Adrenal gland (tissue), 12 donors: ENCODE data around the gene ACOT13. TPM values are rescaled to one million over a fixed set of nuclear protein-coding genes. Genes with fewer than 3 reads are reported as not detected.

Experiments used
- DNase-seq, 7 donors: peaks; one replicate each; pipeline ENCODE4 v3.0.0-alpha.2; 2019 to 2020
- H3K27ac ChIP-seq, 5 donors: fragments of 200-600 bp; sonication (generic) in 4 of 5; 1 replicate in 3 of 5; 2 replicates in 2 of 5; pipeline versions ENCODE4 v1.5.1 to v1.8.0; 2016 to 2020; ENCODE audit warnings: mild to moderate bottlenecking in 1 of 5
- H3K27me3 ChIP-seq: fragments of 200-600 bp; 2 replicates; pipeline ENCODE4 v1.8.0; 2021
- H3K36me3 ChIP-seq, 2 donors: fragments of 200-600 bp; replicated peaks in 1 of 2; 1 replicate in 1 of 2; 2 replicates in 1 of 2; pipeline versions ENCODE4 v1.5.1 to v1.8.0; 2018 to 2022
- H3K4me1 ChIP-seq, 2 donors: fragments of 200-600 bp; replicated peaks in 1 of 2; 1 replicate in 1 of 2; 2 replicates in 1 of 2; pipeline versions ENCODE4 v1.5.1 to v1.8.0; 2018 to 2021
- H3K4me3 ChIP-seq, 4 donors: fragments of 200-600 bp; sonication (generic) in 3 of 4; one replicate each; pipeline ENCODE4 v1.5.1; 2016 to 2018
- H3K9me3 ChIP-seq, 3 donors: fragments of 200-600 bp; sonication (generic) in 1 of 3; replicated peaks in 1 of 3; 1 replicate in 2 of 3; 2 replicates in 1 of 3; pipeline versions ENCODE4 v1.5.1 to v1.8.0; 2016 to 2021
- POLR2A ChIP-seq, 2 donors: fragments of 450-650 bp; IDR thresholded peaks; one replicate each; pipeline ENCODE4 v1.6.1; 2017; ENCODE audit warnings: antibody characterized with exemption in 2 of 2, mild to moderate bottlenecking in 2 of 2, moderate library complexity in 1 of 2
- WGBS, 4 donors: extraction: QIAGEN DNeasy Blood & Tissue Kit in 2 of 4; methylation state at CpG; one replicate each; pipeline versions ENCODE4 v1.1.5 to v1.1.7; 2013 to 2017; 5-methylcytosine and 5-hydroxymethylcytosine counted together
- intact Hi-C, 2 donors: fragments of 100-400 bp; cut with DNase I; formaldehyde crosslinking; loops; one replicate each; pipeline versions ENCODE4 v1.14.1 to v1.15.0; 2022 to 2023
- polyA plus RNA-seq, 3 donors: library from polyadenylated mRNA; stranded (reverse); fragments of 200-250 nt in 2 of 3; fragments of 350-450 nt in 1 of 3; fragmentation: Illumina TruSeq in 1 of 3; extraction: RNeasy Lipid Tissue Mini Kit (QIAGEN cat#74804) in 1 of 3; gene quantifications; one replicate each; pipeline ENCODE4 v1.2.3, GENCODE V29; 2013 to 2014
- total RNA-seq, 9 donors: library from RNA; depleted of rRNA in 4 of 9; stranded (reverse); fragments of >200 nt in 4 of 9; fragments of 120-200 nt in 1 of 9; fragmentation: NEBNext Ultra II Directional in 1 of 9; extraction: Animal tissue kit (Norgen Biotek cat#: 25700) in 1 of 9; gene quantifications; one replicate each; pipeline versions ENCODE4 v1.1.0 to v1.2.4, GENCODE V29; 2013 to 2023
- TF ChIP-seq, protein P1 (sequence below), 6 experiments: fragments of 450-650 bp in 4 of 6; fragments of 200-600 bp in 2 of 6; sonication (generic) in 1 of 6; IDR thresholded peaks; 1 replicate in 5 of 6; 2 replicates in 1 of 6; pipeline versions ENCODE4 v1.5.1 to v1.8.0; 2016 to 2021; ENCODE audit warnings: antibody characterized with exemption in 6 of 6, mild to moderate bottlenecking in 2 of 6, moderate library complexity in 1 of 6
- donor health status: healthy with polysubstance abuse.
- donor health status: Bipolar disorder and iron deficiency.
- donor health status: DM: yes; HTN: yes; CAD: no.
- donor health status: DM: no; HTN: no; CAD: no.
- donor health status: DM: no; HTN: no; CAD: no.
- donor health status: DM: yes; HTN: yes; CAD: no.

The ACOT13 gene
- total and polyA plus RNA-seq, 12 donors: 6.9 to 104 (median 21.7) TPM

DNA sequence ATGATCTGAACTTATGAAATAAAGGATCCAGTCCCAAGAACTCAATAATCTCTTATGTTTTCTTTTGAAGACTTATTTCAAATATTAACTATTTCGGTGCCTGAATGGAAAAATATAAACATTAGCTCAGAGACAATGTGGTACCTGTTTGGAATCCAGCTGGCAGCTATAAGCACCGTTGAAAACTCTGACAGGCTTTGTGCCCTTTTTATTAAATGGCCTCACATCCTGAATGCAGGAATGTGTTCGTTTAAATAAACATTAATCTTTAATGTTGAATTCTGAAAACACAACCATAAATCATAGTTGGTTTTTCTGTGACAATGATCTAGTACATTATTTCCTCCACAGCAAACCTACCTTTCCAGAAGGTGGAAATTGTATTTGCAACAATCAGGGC lies 16.5 kb upstream of the ACOT13 start:
- TF ChIP-seq, protein P1, sequence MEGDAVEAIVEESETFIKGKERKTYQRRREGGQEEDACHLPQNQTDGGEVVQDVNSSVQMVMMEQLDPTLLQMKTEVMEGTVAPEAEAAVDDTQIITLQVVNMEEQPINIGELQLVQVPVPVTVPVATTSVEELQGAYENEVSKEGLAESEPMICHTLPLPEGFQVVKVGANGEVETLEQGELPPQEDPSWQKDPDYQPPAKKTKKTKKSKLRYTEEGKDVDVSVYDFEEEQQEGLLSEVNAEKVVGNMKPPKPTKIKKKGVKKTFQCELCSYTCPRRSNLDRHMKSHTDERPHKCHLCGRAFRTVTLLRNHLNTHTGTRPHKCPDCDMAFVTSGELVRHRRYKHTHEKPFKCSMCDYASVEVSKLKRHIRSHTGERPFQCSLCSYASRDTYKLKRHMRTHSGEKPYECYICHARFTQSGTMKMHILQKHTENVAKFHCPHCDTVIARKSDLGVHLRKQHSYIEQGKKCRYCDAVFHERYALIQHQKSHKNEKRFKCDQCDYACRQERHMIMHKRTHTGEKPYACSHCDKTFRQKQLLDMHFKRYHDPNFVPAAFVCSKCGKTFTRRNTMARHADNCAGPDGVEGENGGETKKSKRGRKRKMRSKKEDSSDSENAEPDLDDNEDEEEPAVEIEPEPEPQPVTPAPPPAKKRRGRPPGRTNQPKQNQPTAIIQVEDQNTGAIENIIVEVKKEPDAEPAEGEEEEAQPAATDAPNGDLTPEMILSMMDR (IDR thresholded peaks at IDR 0.05): no peak
- TF ChIP-seq POLR2A (IDR thresholded peaks at IDR 0.05): no peak
- Histone ChIP-seq H3K36me3 (peaks cover 0 to 39% of the 10 kb centered on the region in 2 donors), H3K27ac (no peak overlapping the region), H3K9me3 (no peaks in the 10 kb centered on the region), H3K27me3 (no peaks in the 10 kb centered on the region), H3K4me1 (no peaks in the 10 kb centered on the region), H3K4me3 (no peak overlapping the region)
- intact Hi-C loops: no loop called here
- WGBS, 4 donors: 50 to 59% (median 55%) methylated on average over 3 of the region's 3 CpGs
- DNase-seq: no peak

DNA sequence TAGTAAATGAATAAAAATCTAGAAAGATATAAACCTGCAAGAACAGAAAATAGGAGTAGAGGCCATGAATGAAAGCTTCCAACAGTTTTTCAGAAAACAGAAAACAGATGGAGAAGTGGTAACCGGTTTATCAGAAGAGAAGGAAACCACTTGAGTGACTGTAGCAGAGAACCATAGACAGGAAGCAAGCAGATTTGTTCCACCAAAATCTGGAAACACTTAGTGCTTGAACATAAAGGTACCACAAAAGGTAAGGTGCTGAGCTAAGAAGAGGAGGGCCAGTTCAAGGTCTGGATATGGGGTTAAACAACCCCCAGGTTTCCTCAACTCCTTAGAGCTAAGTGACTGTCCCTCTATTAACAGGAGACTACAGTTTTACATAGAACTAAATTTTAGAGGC lies 11.7 kb upstream of the ACOT13 start:
- no peaks in the 10 kb centered on the region for H3K27me3 ChIP-seq
- DNase-seq: no peak
- H3K36me3 ChIP-seq: peaks cover 0 to 45% of the 10 kb centered on the region in 2 donors
- intact Hi-C loops: no loop called here
- H3K27ac ChIP-seq: no peak overlapping the region
- TF ChIP-seq, protein P1 (IDR thresholded peaks at IDR 0.05): no peak
- no peak overlapping the region for H3K4me3 ChIP-seq
- no peaks in the 10 kb centered on the region for H3K9me3 ChIP-seq
- WGBS, 4 donors: 73 to 86% (median 81%) methylated on average over 1 of the region's 1 CpG
- H3K4me1 ChIP-seq: no peaks in the 10 kb centered on the region

DNA sequence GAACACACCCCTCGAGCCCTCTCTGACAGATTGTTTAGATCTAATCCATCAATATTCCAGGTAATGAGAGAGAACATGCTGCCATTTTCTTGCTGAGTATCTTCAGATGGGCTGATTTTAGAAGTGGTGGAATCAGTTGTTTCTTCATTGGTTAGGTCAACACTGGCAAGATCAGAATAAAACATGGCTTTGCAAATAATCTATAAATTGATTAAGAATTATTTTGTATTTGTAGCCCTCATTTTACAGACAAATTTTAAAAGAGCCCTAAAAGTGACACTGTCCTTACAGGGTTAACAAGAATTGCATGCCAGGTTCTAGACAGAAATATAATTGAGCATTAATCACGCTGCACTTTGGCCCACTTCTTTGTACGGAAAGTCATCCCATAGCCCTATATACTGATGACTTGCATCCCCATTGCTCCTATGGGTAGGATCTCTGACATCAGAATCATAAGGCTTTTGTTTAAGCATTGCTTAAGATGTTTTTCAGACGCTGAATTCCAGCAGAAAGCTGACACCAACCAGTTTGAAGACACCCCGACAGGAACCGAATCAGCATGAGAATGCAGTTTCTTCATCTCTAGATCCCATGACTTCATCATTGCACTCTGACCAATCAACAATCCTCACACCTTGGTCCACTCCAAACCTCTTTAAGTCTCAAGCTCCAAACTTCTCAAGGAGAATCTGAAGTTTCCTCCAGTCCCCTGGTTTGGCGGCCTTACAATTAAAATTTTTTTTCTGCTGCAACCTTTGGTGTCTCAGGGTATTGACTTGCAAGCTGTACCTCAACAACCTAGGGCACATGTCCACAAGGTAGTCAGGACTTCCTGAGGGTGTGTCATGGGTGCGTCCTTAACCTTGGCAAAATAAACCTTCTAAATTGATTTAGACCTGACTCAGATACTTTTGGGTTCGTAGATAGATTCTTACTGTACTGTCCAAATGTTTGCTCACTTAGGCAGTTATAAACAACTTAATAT lies 8.0 kb upstream of the ACOT13 start:
- peaks cover 0 to 38% of the 10 kb centered on the region in 2 donors for H3K36me3 ChIP-seq
- no peak overlapping the region for H3K27ac ChIP-seq
- H3K27me3 ChIP-seq: no peaks in the 10 kb centered on the region
- DNase-seq: peak in 1 of 7 donors; percentile 20
- TF ChIP-seq, protein P1 (IDR thresholded peaks at IDR 0.05): no peak
- no peak for TF ChIP-seq POLR2A (IDR thresholded peaks at IDR 0.05)
- 74 to 86% (median 81%) methylated on average over 9 of the region's 9 CpGs for WGBS, 4 donors
- no peaks in the 10 kb centered on the region for H3K4me1 ChIP-seq
- H3K4me3 ChIP-seq: no peak overlapping the region
- H3K9me3 ChIP-seq: no peaks in the 10 kb centered on the region
- intact Hi-C loops: no loop called here

DNA sequence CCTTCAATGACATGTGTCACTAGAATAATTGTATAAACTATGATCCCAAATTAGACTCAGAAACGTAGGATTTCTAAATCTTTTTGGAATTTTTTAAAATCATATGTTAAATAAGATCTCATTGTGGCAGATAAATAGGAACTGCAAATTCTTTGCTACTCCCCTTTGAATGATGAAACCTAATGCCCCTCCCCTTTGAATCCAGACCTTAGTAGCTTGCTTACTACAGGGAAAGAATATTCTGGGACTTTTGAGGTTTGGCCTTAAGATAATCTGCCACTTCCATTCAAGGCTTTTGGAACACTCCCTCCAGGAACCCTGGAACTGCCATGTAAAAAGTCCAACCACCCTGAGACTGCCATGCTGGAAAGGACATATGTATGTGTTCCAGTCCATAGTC lies 7.3 kb upstream of the ACOT13 start:
- Histone ChIP-seq H3K4me3 (no peak overlapping the region), H3K9me3 (no peaks in the 10 kb centered on the region), H3K27me3 (no peaks in the 10 kb centered on the region), H3K4me1 (peaks cover 0 to under 1% of the 10 kb centered on the region in 2 donors), H3K36me3 (peaks cover 0 to 35% of the 10 kb centered on the region in 2 donors), H3K27ac (no peak overlapping the region)
- no peak for DNase-seq
- intact Hi-C loops: no loop called here
- TF ChIP-seq, protein P1 (IDR thresholded peaks at IDR 0.05): no peak
- no peak for TF ChIP-seq POLR2A (IDR thresholded peaks at IDR 0.05)
- WGBS, 4 donors: 77 to 92% (median 78%) methylated on average over 1 of the region's 1 CpG
